Neural cell (in vitro differentiated cells): ENCODE data around the gene MS4A18. TPM values are rescaled to one million over a fixed set of nuclear protein-coding genes. Genes with fewer than 3 reads are reported as not detected.

Experiments
- H2AFZ ChIP-seq: fragments of 200-600, 300-800 bp; sonication (generic), shearing (Covaris generic); 2 replicates; pipeline ENCODE4 v1.6.0; 2014; ENCODE audit warnings: low read depth, mild to moderate bottlenecking, antibody characterized with exemption, low read length, moderate library complexity
- H3F3A ChIP-seq: fragments of 200-600 bp; shearing (Covaris generic); 2 replicates; pipeline ENCODE4 v1.6.1; 2016; ENCODE audit warnings: mild to moderate bottlenecking, moderate library complexity, mixed read lengths, antibody characterized with exemption, low read length; ENCODE audit not compliant: insufficient read depth, poor library complexity, severe bottlenecking
- H3K27ac ChIP-seq: fragments of 200-600, 300-800 bp; sonication (generic), shearing (Covaris generic); 2 replicates; pipeline ENCODE4 v1.5.1; 2014; ENCODE audit warnings: mild to moderate bottlenecking, low read length, moderate library complexity
- H3K27me3 ChIP-seq: fragments of 300-800, 200-600 bp; sonication (generic), shearing (Covaris generic); 2 replicates; pipeline ENCODE4 v1.6.0; 2014; ENCODE audit warnings: mild to moderate bottlenecking, low read depth, low read length, moderate library complexity; ENCODE audit not compliant: insufficient read depth
- H3K36me3 ChIP-seq: fragments of 300-800, 200-600 bp; sonication (generic), shearing (Covaris generic); 2 replicates; pipeline ENCODE4 v1.5.1; 2014; ENCODE audit warnings: mild to moderate bottlenecking, antibody characterized with exemption, low read length, moderate library complexity; ENCODE audit not compliant: insufficient read depth
- H3K4me2 ChIP-seq: fragments of 300-800, 200-600 bp; sonication (generic), shearing (Covaris generic); 2 replicates; pipeline ENCODE4 v1.6.0; 2014; ENCODE audit warnings: mild to moderate bottlenecking, low read length
- H3K4me3 ChIP-seq: fragments of 300-800, 200-600 bp; sonication (generic), shearing (Covaris generic); 2 replicates; pipeline ENCODE4 v1.5.1; 2014; ENCODE audit warnings: mild to moderate bottlenecking, low read length, moderate library complexity
- H3K79me2 ChIP-seq: fragments of 200-600 bp; shearing (Covaris generic); replicated peaks from 2 replicates; pipeline ENCODE4 v1.6.0; 2014; ENCODE audit warnings: mild to moderate bottlenecking, low read length, moderate library complexity; ENCODE audit not compliant: insufficient read depth
- H3K9ac ChIP-seq: fragments of 300-800, 200-600 bp; sonication (generic), shearing (Covaris generic); 2 replicates; pipeline ENCODE4 v1.6.1; 2016; ENCODE audit warnings: mild to moderate bottlenecking, low read length, mixed read lengths
- H3K9me2 ChIP-seq: fragments of 200-600 bp; shearing (Covaris generic); 2 replicates; pipeline ENCODE4 v1.6.1; 2016; ENCODE audit warnings: mild to moderate bottlenecking, low read length, mixed read lengths; ENCODE audit not compliant: insufficient read depth
- H3K9me3 ChIP-seq: fragments of 200-600, 300-800 bp; sonication (generic), shearing (Covaris generic); 2 replicates; pipeline ENCODE4 v1.6.1; 2016; ENCODE audit warnings: mild to moderate bottlenecking, mixed run types, low read length, moderate library complexity, mixed read lengths
- H4K20me1 ChIP-seq: fragments of 200-600 bp; shearing (Covaris generic); 2 replicates; pipeline ENCODE4 v1.6.1; 2016; ENCODE audit warnings: mild to moderate bottlenecking, mixed run types; ENCODE audit not compliant: insufficient read depth
- EP300 ChIP-seq: fragments of 450-650 bp; conservative IDR thresholded peaks from 2 replicates; pipeline ENCODE4 v1.6.1; 2014; ENCODE audit warnings: antibody characterized with exemption, mild to moderate bottlenecking, moderate library complexity; ENCODE audit not compliant: poor library complexity, severe bottlenecking
- EZH2 ChIP-seq: fragments of 200-600, 300-800 bp; shearing (Covaris generic), sonication (generic); IDR thresholded peaks from 2 replicates; pipeline ENCODE4 v1.6.1; 2014; ENCODE audit warnings: antibody characterized with exemption, low read length, borderline replicate concordance, mild to moderate bottlenecking; ENCODE audit not compliant: insufficient read depth, poor library complexity, severe bottlenecking
- MXI1 ChIP-seq: fragments of 450-650 bp; conservative IDR thresholded peaks from 2 replicates; pipeline ENCODE4 v1.6.1; 2014; ENCODE audit warnings: antibody characterized with exemption, mild to moderate bottlenecking; ENCODE audit not compliant: poor library complexity, severe bottlenecking
- POLR2AphosphoS5 ChIP-seq: IDR thresholded peaks from 2 replicates; pipeline ENCODE4 v1.6.1; 2012
- RAD21 ChIP-seq: fragments of 450-650 bp; conservative IDR thresholded peaks from 2 replicates; pipeline ENCODE4 v1.6.1; 2014; ENCODE audit warnings: antibody characterized with exemption, mild to moderate bottlenecking, moderate library complexity
- SMC3 ChIP-seq: fragments of 450-650 bp; conservative IDR thresholded peaks from 2 replicates; pipeline ENCODE4 v1.6.1; 2014; ENCODE audit warnings: antibody characterized with exemption, mild to moderate bottlenecking, moderate library complexity; ENCODE audit not compliant: poor library complexity
- TAF1 ChIP-seq: IDR thresholded peaks from 2 replicates; pipeline ENCODE4 v1.6.1; 2012; ENCODE audit warnings: low read depth
- polyA plus RNA-seq: library from polyadenylated mRNA; depleted of rRNA; stranded (reverse); fragments of >200 nt; gene quantifications from 2 replicates; pipeline ENCODE4 v1.2.3, GENCODE V29; 2014
- TF ChIP-seq, protein P1 (sequence below): IDR thresholded peaks from 2 replicates; pipeline ENCODE4 v1.6.1; 2012; ENCODE audit warnings: borderline replicate concordance
- TF ChIP-seq, protein P2 (sequence below): fragments of 450-650 bp; IDR thresholded peaks from 2 replicates; pipeline ENCODE4 v1.5.1; 2014; ENCODE audit warnings: antibody characterized with exemption, mild to moderate bottlenecking, moderate library complexity; ENCODE audit not compliant: poor library complexity, severe bottlenecking

Gene MS4A18
- polyA plus RNA-seq, 1 donor from 2014 or later, result not detected

DNA sequence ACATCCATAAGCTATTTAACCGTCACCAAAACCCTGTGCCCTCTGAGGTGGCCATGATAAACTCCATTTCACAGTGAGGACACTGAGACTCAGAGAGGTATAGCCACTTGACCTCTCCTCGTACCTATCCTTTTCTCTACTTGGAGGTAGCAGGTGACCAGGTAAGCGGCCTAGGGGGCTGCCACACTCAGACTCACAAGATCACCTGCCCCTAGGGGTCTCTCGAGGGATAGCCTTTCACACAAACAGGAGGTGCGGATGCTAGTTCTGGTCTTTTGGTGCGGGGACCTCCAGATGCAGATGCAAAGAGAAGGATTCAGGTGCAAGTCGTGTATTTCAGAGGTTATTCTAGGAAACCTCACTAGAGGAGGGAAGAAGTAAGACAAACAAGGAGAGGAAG lies 14.6 kb downstream of the MS4A18 start:
- H3K79me2 ChIP-seq, result no peaks in the 10 kb centered on the region
- H3K27me3 ChIP-seq, result no peaks in the 10 kb centered on the region
- H3K36me3 ChIP-seq, result no peaks in the 10 kb centered on the region
- no peak overlapping the region for H3K4me2 ChIP-seq
- no peaks in the 10 kb centered on the region for H3F3A ChIP-seq
- no peak overlapping the region for H3K4me3 ChIP-seq
- H2AFZ ChIP-seq, result no peak overlapping the region
- H3K9me2 ChIP-seq, result no peaks in the 10 kb centered on the region
- no peak overlapping the region for H3K27ac ChIP-seq
- H3K9me3 ChIP-seq, result no peaks in the 10 kb centered on the region
- no peak overlapping the region for H3K9ac ChIP-seq
- no peaks in the 10 kb centered on the region for H4K20me1 ChIP-seq
- TF ChIP-seq RAD21 (no peak), MXI1 (no peak), TAF1 (no peak), SMC3 (no peak), EZH2 (no peak), POLR2AphosphoS5 (no peak), EP300 (no peak)
- TF ChIP-seq, protein P1, sequence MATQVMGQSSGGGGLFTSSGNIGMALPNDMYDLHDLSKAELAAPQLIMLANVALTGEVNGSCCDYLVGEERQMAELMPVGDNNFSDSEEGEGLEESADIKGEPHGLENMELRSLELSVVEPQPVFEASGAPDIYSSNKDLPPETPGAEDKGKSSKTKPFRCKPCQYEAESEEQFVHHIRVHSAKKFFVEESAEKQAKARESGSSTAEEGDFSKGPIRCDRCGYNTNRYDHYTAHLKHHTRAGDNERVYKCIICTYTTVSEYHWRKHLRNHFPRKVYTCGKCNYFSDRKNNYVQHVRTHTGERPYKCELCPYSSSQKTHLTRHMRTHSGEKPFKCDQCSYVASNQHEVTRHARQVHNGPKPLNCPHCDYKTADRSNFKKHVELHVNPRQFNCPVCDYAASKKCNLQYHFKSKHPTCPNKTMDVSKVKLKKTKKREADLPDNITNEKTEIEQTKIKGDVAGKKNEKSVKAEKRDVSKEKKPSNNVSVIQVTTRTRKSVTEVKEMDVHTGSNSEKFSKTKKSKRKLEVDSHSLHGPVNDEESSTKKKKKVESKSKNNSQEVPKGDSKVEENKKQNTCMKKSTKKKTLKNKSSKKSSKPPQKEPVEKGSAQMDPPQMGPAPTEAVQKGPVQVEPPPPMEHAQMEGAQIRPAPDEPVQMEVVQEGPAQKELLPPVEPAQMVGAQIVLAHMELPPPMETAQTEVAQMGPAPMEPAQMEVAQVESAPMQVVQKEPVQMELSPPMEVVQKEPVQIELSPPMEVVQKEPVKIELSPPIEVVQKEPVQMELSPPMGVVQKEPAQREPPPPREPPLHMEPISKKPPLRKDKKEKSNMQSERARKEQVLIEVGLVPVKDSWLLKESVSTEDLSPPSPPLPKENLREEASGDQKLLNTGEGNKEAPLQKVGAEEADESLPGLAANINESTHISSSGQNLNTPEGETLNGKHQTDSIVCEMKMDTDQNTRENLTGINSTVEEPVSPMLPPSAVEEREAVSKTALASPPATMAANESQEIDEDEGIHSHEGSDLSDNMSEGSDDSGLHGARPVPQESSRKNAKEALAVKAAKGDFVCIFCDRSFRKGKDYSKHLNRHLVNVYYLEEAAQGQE, result no peak
- TF ChIP-seq, protein P2, sequence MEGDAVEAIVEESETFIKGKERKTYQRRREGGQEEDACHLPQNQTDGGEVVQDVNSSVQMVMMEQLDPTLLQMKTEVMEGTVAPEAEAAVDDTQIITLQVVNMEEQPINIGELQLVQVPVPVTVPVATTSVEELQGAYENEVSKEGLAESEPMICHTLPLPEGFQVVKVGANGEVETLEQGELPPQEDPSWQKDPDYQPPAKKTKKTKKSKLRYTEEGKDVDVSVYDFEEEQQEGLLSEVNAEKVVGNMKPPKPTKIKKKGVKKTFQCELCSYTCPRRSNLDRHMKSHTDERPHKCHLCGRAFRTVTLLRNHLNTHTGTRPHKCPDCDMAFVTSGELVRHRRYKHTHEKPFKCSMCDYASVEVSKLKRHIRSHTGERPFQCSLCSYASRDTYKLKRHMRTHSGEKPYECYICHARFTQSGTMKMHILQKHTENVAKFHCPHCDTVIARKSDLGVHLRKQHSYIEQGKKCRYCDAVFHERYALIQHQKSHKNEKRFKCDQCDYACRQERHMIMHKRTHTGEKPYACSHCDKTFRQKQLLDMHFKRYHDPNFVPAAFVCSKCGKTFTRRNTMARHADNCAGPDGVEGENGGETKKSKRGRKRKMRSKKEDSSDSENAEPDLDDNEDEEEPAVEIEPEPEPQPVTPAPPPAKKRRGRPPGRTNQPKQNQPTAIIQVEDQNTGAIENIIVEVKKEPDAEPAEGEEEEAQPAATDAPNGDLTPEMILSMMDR, result no peak

DNA sequence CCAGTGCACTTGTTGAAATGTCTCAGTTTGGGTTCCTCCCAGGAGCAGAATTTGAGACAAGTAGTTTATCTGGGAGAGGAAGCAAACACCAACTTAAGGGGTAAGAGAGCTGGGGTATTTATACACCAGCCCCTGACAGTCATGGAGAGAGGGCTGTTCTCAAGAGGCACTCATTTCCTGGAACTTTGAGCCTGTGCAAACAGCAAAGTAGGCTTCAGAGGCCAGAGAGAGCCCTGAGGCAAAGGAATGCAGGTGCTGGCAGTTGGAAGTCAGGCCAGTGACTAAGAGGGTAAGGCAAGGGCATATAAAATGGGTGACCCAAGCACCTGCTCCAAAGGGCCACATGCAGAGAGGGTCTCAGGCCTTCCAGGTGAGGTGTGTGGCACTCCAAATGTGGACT lies 16.1 kb downstream of the MS4A18 start:
- H3K9ac ChIP-seq, result no peak overlapping the region
- no peak overlapping the region for H3K27ac ChIP-seq
- no peaks in the 10 kb centered on the region for H3F3A ChIP-seq
- no peaks in the 10 kb centered on the region for H3K36me3 ChIP-seq
- H4K20me1 ChIP-seq, result no peaks in the 10 kb centered on the region
- H3K9me2 ChIP-seq, result no peaks in the 10 kb centered on the region
- no peak overlapping the region for H2AFZ ChIP-seq
- TF ChIP-seq EP300, result no peak
- no peak for TF ChIP-seq POLR2AphosphoS5
- TF ChIP-seq, protein P1, result no peak
- TF ChIP-seq TAF1, result no peak
- TF ChIP-seq, protein P2, result no peak
- no peak for TF ChIP-seq RAD21
- no peak for TF ChIP-seq EZH2
- no peak for TF ChIP-seq SMC3
- no peak for TF ChIP-seq MXI1
- H3K4me2 ChIP-seq, result no peak overlapping the region
- H3K27me3 ChIP-seq, result no peaks in the 10 kb centered on the region
- no peaks in the 10 kb centered on the region for H3K9me3 ChIP-seq
- H3K79me2 ChIP-seq, result no peaks in the 10 kb centered on the region
- H3K4me3 ChIP-seq, result no peak overlapping the region
